HEK293 (cell line): ENCODE data around the gene ZACN.

Experiments used
- FEZF1 ChIP-seq: fragments of 450-650 bp; formaldehyde crosslinking; IDR thresholded peaks from 2 replicates; pipeline ENCODE4 v1.5.1; 2016; ENCODE audit warnings: missing biosample characterization, missing genetic modification characterization
- PRDM10 ChIP-seq: fragments of 450-650 bp; formaldehyde crosslinking; IDR thresholded peaks from 2 replicates; pipeline ENCODE4 v1.5.1; 2016; ENCODE audit warnings: missing biosample characterization, missing genetic modification characterization
- PRDM4 ChIP-seq: fragments of 450-650 bp; formaldehyde crosslinking; IDR thresholded peaks from 2 replicates; pipeline ENCODE4 v1.5.1; 2017; ENCODE audit warnings: missing biosample characterization, missing genetic modification characterization
- REST ChIP-seq: fragments of 450-650 bp; formaldehyde crosslinking; IDR thresholded peaks from 2 replicates; pipeline ENCODE4 v1.5.1; 2016; ENCODE audit warnings: missing biosample characterization, missing genetic modification characterization
- SETDB1 ChIP-seq: IDR thresholded peaks from one replicate; pipeline ENCODE4 v1.6.1; 2017; ENCODE audit warnings: mild to moderate bottlenecking, low read length, moderate library complexity, mixed read lengths; ENCODE audit not compliant: insufficient read length
- TSHZ1 ChIP-seq: fragments of 450-650 bp; formaldehyde crosslinking; IDR thresholded peaks from 2 replicates; pipeline ENCODE4 v1.5.1; 2016; ENCODE audit warnings: missing biosample characterization, missing genetic modification characterization, borderline replicate concordance
- ZNF148 ChIP-seq: fragments of 450-650 bp; formaldehyde crosslinking; IDR thresholded peaks from 2 replicates; pipeline ENCODE4 v1.5.0; 2017; ENCODE audit warnings: missing biosample characterization, missing genetic modification characterization, borderline replicate concordance
- ZNF26 ChIP-seq: fragments of 450-650 bp; formaldehyde crosslinking; IDR thresholded peaks from 2 replicates; pipeline ENCODE4 v1.5.1; 2016; ENCODE audit warnings: missing biosample characterization, missing genetic modification characterization
- ZNF292 ChIP-seq: fragments of 450-650 bp; formaldehyde crosslinking; IDR thresholded peaks from 2 replicates; pipeline ENCODE4 v1.5.1; 2016; ENCODE audit warnings: low read depth, missing biosample characterization, missing genetic modification characterization, borderline replicate concordance
- ZNF514 ChIP-seq: fragments of 450-650 bp; formaldehyde crosslinking; IDR thresholded peaks from 2 replicates; pipeline ENCODE4 v1.5.1; 2016; ENCODE audit warnings: missing biosample characterization, missing genetic modification characterization
- ZNF548 ChIP-seq: fragments of 450-650 bp; formaldehyde crosslinking; IDR thresholded peaks from 2 replicates; pipeline ENCODE4 v1.5.1; 2016; ENCODE audit warnings: missing biosample characterization, missing genetic modification characterization
- ZNF670 ChIP-seq: fragments of 450-650 bp; formaldehyde crosslinking; IDR thresholded peaks from 2 replicates; pipeline ENCODE4 v1.5.1; 2016; ENCODE audit warnings: missing biosample characterization, missing genetic modification characterization, low read depth

Gene ZACN

GRCh38 chr17:76076146-76076764 lies 2.7 kb upstream of the ZACN start (continued):
- TF ChIP-seq REST (tag by site-specific recombination) (no peak), ZNF514 (tag by site-specific recombination) (no peak), ZNF292 (tag by site-specific recombination) (no peak), ZNF548 (tag by site-specific recombination) (no peak), SETDB1 (no peak), TSHZ1 (no peak), ZNF26 (tag by site-specific recombination) (no peak), ZNF670 (no peak), PRDM4 (tag by site-specific recombination) (no peak), ZNF148 (tag by site-specific recombination) (no peak), FEZF1 (tag by site-specific recombination) (no peak), PRDM10 (no peak)
